ENCODE results near the gene PKIG. TPM values are rescaled to one million over a fixed set of nuclear protein-coding genes. Genes with fewer than 3 reads are reported as not detected.
A peak's percentile ranks its signal among the peaks of the same experiment; 100 is the strongest.

PKIG gene
- total and polyA plus RNA-seq, 10 of the 15 experiments (the other 5 are each of a cell fraction or from before 2014, with no cell fraction given), result 5.7 to 82.3 (median 39.7) TPM

- no peak for TF ChIP-seq USF1 (IDR thresholded peaks at IDR 0.05; ENCODE audit: borderline replicate concordance, extremely low read length, insufficient read depth, low read depth, low read length)
- peak; percentile 24; the same call in 1 of the 2 replicates for TF ChIP-seq MAX (IDR thresholded peaks at IDR 0.05; ENCODE audit: low read depth, low read length)
- TF ChIP-seq MEF2A (IDR thresholded peaks at IDR 0.05; ENCODE audit: insufficient read depth, low read depth, low read length), result peak; percentile 41; the same call in 1 of the 2 replicates
- peak; percentile 34; the same call in 1 of the 2 replicates for TF ChIP-seq POLR2A (IDR thresholded peaks at IDR 0.05; ENCODE audit: low read depth, low read length)
- no peak for TF ChIP-seq ZNF274 (IDR thresholded peaks at IDR 0.05; ENCODE audit: insufficient read depth, insufficient read length)
- no peak for TF ChIP-seq FOS (IDR thresholded peaks at IDR 0.05; ENCODE audit: borderline replicate concordance, extremely low read depth, insufficient read length)
- TF ChIP-seq RUNX3 (IDR thresholded peaks at IDR 0.05; ENCODE audit: low read length), result peak; percentile 86
- TF ChIP-seq EED (IDR thresholded peaks at IDR 0.05; ENCODE audit: low read depth), result no peak; the same call in none of the 2 replicates
- TF ChIP-seq MTA3 (IDR thresholded peaks at IDR 0.05; ENCODE audit: borderline replicate concordance, low read length), result peak; percentile 55; the same call in 1 of the 2 replicates
- TF ChIP-seq YY1 (IDR thresholded peaks at IDR 0.05; ENCODE audit: low read depth, low read length), result peak; percentile 91
- no peak for TF ChIP-seq ZNF622 (IDR thresholded peaks at IDR 0.05)
- no peak for TF ChIP-seq ZNF217 (IDR thresholded peaks at IDR 0.05)
- 0 out of 2 replicates have a peak, but pooled peaks have one; percentile 62 for TF ChIP-seq TCF7 (IDR thresholded peaks at IDR 0.05; ENCODE audit: borderline replicate concordance)
- TF ChIP-seq WRNIP1 (IDR thresholded peaks at IDR 0.05; ENCODE audit: borderline replicate concordance, low read depth, low read length), result no peak
- 0 out of 2 replicates have a peak, but pooled peaks have one; percentile 30 for TF ChIP-seq CHD1 (IDR thresholded peaks at IDR 0.05; ENCODE audit: low read depth, low read length)
Observed at GRCh38 chr20:44586289-44586911, 4.0 kb downstream of the PKIG start (continued).
